ENCODE measurements around the gene JMJD8.
"Not testable (repeated sequence)": the region's sequence is repeated elsewhere in the genome, so short reads cannot be mapped to it uniquely, and the experiment has no call there.

The JMJD8 gene

GRCh38 chr16:708019-708418 lies 23.9 kb upstream of the JMJD8 start:
- DNase-seq, result no peak

GRCh38 chr16:707062-707538 lies 23.0 kb upstream of the JMJD8 start:
- DNase-seq, result no peak

- no peak for DNase-seq
These were observed 22.3 kb upstream of the JMJD8 start for GRCh38 chr16:706189-707061.

- DNase-seq, result no peak
These were observed 21.5 kb upstream of the JMJD8 start, which contains the start of gene FBXL16 for GRCh38 chr16:705431-706188. TSS of gene FBXL16 (minus strand) at chr16:705801. CDS start at chr16:697405, 8,396 bp downstream.

- DNase-seq, result no peak
These were observed 20.6 kb upstream of the JMJD8 start for GRCh38 chr16:704552-705380.

GRCh38 chr16:704047-704446 lies 19.9 kb upstream of the JMJD8 start:
- DNase-seq, result no peak

- DNase-seq, result no peak
These were observed 19.3 kb upstream of the JMJD8 start for GRCh38 chr16:703406-703805.

- DNase-seq, result no peak
These were observed 18.2 kb upstream of the JMJD8 start for GRCh38 chr16:702341-702740.

GRCh38 chr16:700684-701584 lies 16.8 kb upstream of the JMJD8 start:
- DNase-seq, result no peak

GRCh38 chr16:698911-699671 lies 15.0 kb upstream of the JMJD8 start:
- DNase-seq, result no peak

GRCh38 chr16:695355-696089 lies 11.4 kb upstream of the JMJD8 start:
- no peak for DNase-seq

- DNase-seq, result no peak
These were observed 10.8 kb upstream of the JMJD8 start for GRCh38 chr16:694863-695354.

GRCh38 chr16:694187-694862 lies 10.2 kb upstream of the JMJD8 start:
- DNase-seq, result no peak

- no peak for DNase-seq
These were observed 9.6 kb upstream of the JMJD8 start for GRCh38 chr16:693766-694165.

- no peak for DNase-seq
These were observed 9.2 kb upstream of the JMJD8 start for GRCh38 chr16:693364-693763.

- no peak for DNase-seq
These were observed 8.4 kb upstream of the JMJD8 start for GRCh38 chr16:692356-693108.

- not testable (repeated sequence) for DNase-seq
These were observed 7.1 kb upstream of the JMJD8 start for GRCh38 chr16:691242-691641.

GRCh38 chr16:689175-689897 lies 5.2 kb upstream of the JMJD8 start:
- no peak for DNase-seq

Measured in cerebellar nuclear complex (tissue), 1 donor.